A549 (cell line): ENCODE data around the gene PPM1B.

Source experiments
- CEBPB ChIP-seq, 2 experiments: fragments of >200 bp in 1 of 2; sonication (Bioruptor Twin) in 1 of 2; formaldehyde crosslinking in 1 of 2; IDR thresholded peaks; 2 replicates each; pipeline ENCODE4 v1.6.1; 2012 to 2016
- CTCF ChIP-seq: fragments of >200 bp; sonication (Bioruptor Twin); formaldehyde crosslinking; IDR thresholded peaks from 3 replicates; pipeline ENCODE4 v1.5.1; 2016
- E2F6 ChIP-seq: IDR thresholded peaks from 2 replicates; pipeline ENCODE4 v1.6.1; 2012; ENCODE audit warnings: low read depth, borderline replicate concordance
- EP300 ChIP-seq, 2 experiments: fragments of >200 bp; sonication (Bioruptor Twin); formaldehyde crosslinking; IDR thresholded peaks; 2 replicates in 1 of 2; 3 replicates in 1 of 2; pipeline ENCODE4 v1.6.1; 2016 to 2017
- HMGXB4 ChIP-seq: fragments of 250-450 bp; sonication (Bioruptor Pico); IDR thresholded peaks from 2 replicates; pipeline ENCODE4 v1.5.0; 2021; ENCODE audit warnings: mild to moderate bottlenecking, moderate library complexity, borderline replicate concordance
- MAFK ChIP-seq: fragments of 450-650 bp; IDR thresholded peaks from 2 replicates; pipeline ENCODE4 v1.6.1; 2014; ENCODE audit not compliant: partially characterized antibody
- MAX ChIP-seq: IDR thresholded peaks from 2 replicates; pipeline ENCODE4 v1.6.1; 2012
- POLR2A ChIP-seq: IDR thresholded peaks from 2 replicates; pipeline ENCODE4 v1.6.1; 2012; ENCODE audit warnings: mild to moderate bottlenecking, low read length
- RAD21 ChIP-seq, 2 experiments: fragments of >200 bp in 1 of 2; sonication (Bioruptor Twin) in 1 of 2; formaldehyde crosslinking in 1 of 2; IDR thresholded peaks in 1 of 2; conservative IDR thresholded peaks in 1 of 2; 2 replicates in 1 of 2; 3 replicates in 1 of 2; pipeline ENCODE4 v1.6.1; 2012 to 2018; ENCODE audit warnings: inconsistent platforms in 1 of 2
- RNF2 ChIP-seq: fragments of 200-600 bp; sonication (generic); IDR thresholded peaks from 2 replicates; pipeline ENCODE4 v1.6.1; 2016; ENCODE audit warnings: low read depth, mild to moderate bottlenecking, antibody characterized with exemption, moderate library complexity, borderline replicate concordance
- SMC3 ChIP-seq: fragments of >200 bp; sonication (Bioruptor Twin); formaldehyde crosslinking; IDR thresholded peaks from 3 replicates; pipeline ENCODE4 v1.6.1; 2018; ENCODE audit warnings: inconsistent platforms

GRCh38 chr2:44164617-44165016 is 4.1 kb upstream of the PPM1B start:
- TF ChIP-seq RAD21 (conservative IDR thresholded peaks at IDR 0.05 in 1 of 2, IDR thresholded peaks at IDR 0.05 in 1 of 2) (no peak), MAX (no peak), POLR2A (no peak), EP300 (IDR thresholded peaks at IDR 0.05) (no peak), CTCF (no peak), E2F6 (no peak), MAFK (no peak), SMC3 (no peak), CEBPB (IDR thresholded peaks at IDR 0.05) (no peak), HMGXB4 (CRISPR knock-in tag) (no peak), RNF2 (no peak)
